GM19238 (cell line): ENCODE results near the gene S1PR2.
A peak's percentile ranks its signal among the peaks of the same experiment; 100 is the strongest.

ENCODE experiments used
- DNase-seq: peaks from one replicate; pipeline ENCODE4 v3.0.0; 2011; ENCODE audit warnings: low spot score; ENCODE audit not compliant: insufficient read length

The S1PR2 gene

GRCh38 chr19:10230861-10231611 is at the start of gene S1PR2:
Gene S1PR2, minus strand, starts transcription at chr19:10231331. Its CDS starts 6,426 bp downstream, at chr19:10224905.
- DNase-seq = peak; percentile 78

GRCh38 chr19:10279737-10280442 is 48.8 kb upstream of the S1PR2 start:
- no peak for DNase-seq

- DNase-seq = no peak
Measured at GRCh38 chr19:10278935-10279334, 47.8 kb upstream of the S1PR2 start.

GRCh38 chr19:10277795-10278589 is 46.9 kb upstream of the S1PR2 start:
- DNase-seq = no peak

GRCh38 chr19:10274589-10274988 is 43.5 kb upstream of the S1PR2 start:
- DNase-seq = no peak

- DNase-seq = peak; percentile 56
Measured at GRCh38 chr19:10271543-10272086, 40.5 kb upstream of the S1PR2 start.

- DNase-seq = peak; percentile 67
Measured at GRCh38 chr19:10270616-10271394, 39.7 kb upstream of the S1PR2 start, which contains the start of gene ICAM1. Gene ICAM1, plus strand, starts transcription at chr19:10271120. Its CDS starts 40 bp downstream, at chr19:10271160.

GRCh38 chr19:10270180-10270615 is 39.1 kb upstream of the S1PR2 start:
- DNase-seq = peak; percentile 43

GRCh38 chr19:10269333-10270179 is 38.4 kb upstream of the S1PR2 start:
- peak; percentile 70 for DNase-seq

- DNase-seq = no peak
Measured at GRCh38 chr19:10268071-10268470, 36.9 kb upstream of the S1PR2 start.

GRCh38 chr19:10266706-10267105 is 35.6 kb upstream of the S1PR2 start:
- no peak for DNase-seq

- DNase-seq = no peak
Measured at GRCh38 chr19:10262771-10263170, 31.6 kb upstream of the S1PR2 start.

- no peak for DNase-seq
Measured at GRCh38 chr19:10260141-10260584, 29.0 kb upstream of the S1PR2 start.

- peak; percentile 43 for DNase-seq
Measured at GRCh38 chr19:10259162-10259905, 28.2 kb upstream of the S1PR2 start.

- no peak for DNase-seq
Measured at GRCh38 chr19:10258080-10258710, 27.1 kb upstream of the S1PR2 start.

- DNase-seq = no peak
Measured at GRCh38 chr19:10256970-10257615, 26.0 kb upstream of the S1PR2 start.

GRCh38 chr19:10256551-10256950 is 25.4 kb upstream of the S1PR2 start:
- no peak for DNase-seq

- no peak for DNase-seq
Measured at GRCh38 chr19:10255358-10255757, 24.2 kb upstream of the S1PR2 start.
